Globus pallidus (tissue), 1 donor: ENCODE measurements around the gene RTN1.

Experiments
- DNase-seq: peaks from one replicate; pipeline ENCODE4 v3.0.0-alpha.2; 2015; ENCODE audit warnings: low spot score

The RTN1 gene

GRCh38 chr14:59788176-59788575 lies 82.4 kb downstream of the RTN1 start:
- DNase-seq, result no peak

GRCh38 chr14:59787045-59787674 lies 83.4 kb downstream of the RTN1 start:
- DNase-seq, result no peak

- no peak for DNase-seq
These were observed 84.9 kb downstream of the RTN1 start for GRCh38 chr14:59785629-59786028.

- DNase-seq, result no peak
These were observed 87.8 kb downstream of the RTN1 start for GRCh38 chr14:59782760-59783159.

- no peak for DNase-seq
These were observed 93.5 kb downstream of the RTN1 start for GRCh38 chr14:59777006-59777579.

- DNase-seq, result no peak
These were observed 94.1 kb downstream of the RTN1 start for GRCh38 chr14:59776468-59776867.

- DNase-seq, result no peak
These were observed 98.3 kb downstream of the RTN1 start for GRCh38 chr14:59772233-59772632.

GRCh38 chr14:59771577-59771976 lies 99.0 kb downstream of the RTN1 start:
- DNase-seq, result no peak

GRCh38 chr14:59769586-59769985 lies 101.0 kb downstream of the RTN1 start:
- DNase-seq, result no peak

GRCh38 chr14:59768855-59769375 lies 101.7 kb downstream of the RTN1 start:
- no peak for DNase-seq

GRCh38 chr14:59761851-59762250 lies 108.7 kb downstream of the RTN1 start:
- no peak for DNase-seq

- no peak for DNase-seq
These were observed 115.0 kb downstream of the RTN1 start for GRCh38 chr14:59755409-59756135.

GRCh38 chr14:59754256-59754655 lies 116.3 kb downstream of the RTN1 start:
- no peak for DNase-seq

GRCh38 chr14:59753512-59753911 lies 117.1 kb downstream of the RTN1 start:
- DNase-seq, result no peak

GRCh38 chr14:59751578-59751977 lies 119.0 kb downstream of the RTN1 start:
- no peak for DNase-seq

- DNase-seq, result no peak
These were observed 130.8 kb downstream of the RTN1 start for GRCh38 chr14:59739794-59740193.

GRCh38 chr14:59728304-59728703 lies 142.3 kb downstream of the RTN1 start:
- DNase-seq, result no peak

GRCh38 chr14:59727073-59727661 lies 143.4 kb downstream of the RTN1 start:
- no peak for DNase-seq

- DNase-seq, result no peak
These were observed 159.5 kb downstream of the RTN1 start for GRCh38 chr14:59711080-59711479.

- no peak for DNase-seq
These were observed 162.6 kb downstream of the RTN1 start for GRCh38 chr14:59707778-59708561.

- DNase-seq, result no peak
These were observed 164.7 kb downstream of the RTN1 start for GRCh38 chr14:59705866-59706265.

- no peak for DNase-seq
These were observed 165.3 kb downstream of the RTN1 start for GRCh38 chr14:59705245-59705644.
